ENCODE results near the gene CDX1.

The CDX1 gene

GRCh38 chr5:150131978-150132694 is 34.4 kb upstream of the CDX1 start:
- DNase-seq = no peak

- no peak for DNase-seq
Measured at GRCh38 chr5:150132740-150133139, 33.8 kb upstream of the CDX1 start.

GRCh38 chr5:150133581-150134197 is 32.9 kb upstream of the CDX1 start:
- no peak for DNase-seq

GRCh38 chr5:150134198-150134588 is 32.4 kb upstream of the CDX1 start:
- no peak for DNase-seq

GRCh38 chr5:150135557-150136304 is 30.8 kb upstream of the CDX1 start:
- DNase-seq = no peak

- no peak for DNase-seq
Measured at GRCh38 chr5:150136305-150137167, 30.0 kb upstream of the CDX1 start.

GRCh38 chr5:150137168-150137957 is 29.2 kb upstream of the CDX1 start:
- DNase-seq = no peak

GRCh38 chr5:150137997-150138396 is 28.6 kb upstream of the CDX1 start:
- DNase-seq = no peak

GRCh38 chr5:150138551-150139265 is 27.9 kb upstream of the CDX1 start:
- DNase-seq = no peak

GRCh38 chr5:150139334-150139733 is 27.2 kb upstream of the CDX1 start:
- no peak for DNase-seq

- DNase-seq = no peak
Measured at GRCh38 chr5:150140830-150141229, 25.7 kb upstream of the CDX1 start.

- no peak for DNase-seq
Measured at GRCh38 chr5:150141544-150142184, 24.9 kb upstream of the CDX1 start.

GRCh38 chr5:150142185-150142958 is 24.2 kb upstream of the CDX1 start:
- DNase-seq = no peak

- no peak for DNase-seq
Measured at GRCh38 chr5:150142959-150143349, 23.6 kb upstream of the CDX1 start.

- no peak for DNase-seq
Measured at GRCh38 chr5:150143350-150144245, 23.0 kb upstream of the CDX1 start.

- DNase-seq = no peak
Measured at GRCh38 chr5:150144246-150144801, 22.3 kb upstream of the CDX1 start.

- no peak for DNase-seq
Measured at GRCh38 chr5:150144879-150145278, 21.7 kb upstream of the CDX1 start.

GRCh38 chr5:150146235-150146634 is 20.3 kb upstream of the CDX1 start:
- DNase-seq = no peak

Data from NCI-H2171 treated with DMSO at 0.1 percent for 48 hours (cell line).